ENCODE results near the gene ARHGAP42.

- TF ChIP-seq CTCF (IDR thresholded peaks at IDR 0.05): no peak
- no peak for TF ChIP-seq POLR2A (IDR thresholded peaks at IDR 0.05)
Measured at GRCh38 chr11:100663996-100664395, 23.1 kb upstream of the ARHGAP42 start.
